H54 (cell line): Measurements from ENCODE around the gene GLYR1.

Source experiments
- DNase-seq: peaks from one replicate; pipeline ENCODE4 v3.0.0; 2011; ENCODE audit warnings: low spot score, mixed read lengths; ENCODE audit not compliant: insufficient read length
- FAIRE-seq: peaks from 3 replicates; lab custom pipeline; 2011; peaks lifted over from hg19 to GRCh38; lab: Jason Lieb, UNC
- POLR2A ChIP-seq: IDR thresholded peaks from 2 replicates; pipeline ENCODE4 v1.6.1; 2011; ENCODE audit warnings: low read depth, mild to moderate bottlenecking, low read length

Gene GLYR1

GRCh38 chr16:4847774-4848587 is 893 bp upstream of the GLYR1 start:
- FAIRE-seq = peak; percentile 71
- DNase-seq = peak; percentile 28
- no peak for TF ChIP-seq POLR2A

- FAIRE-seq = no peak
- peak; percentile 76 for TF ChIP-seq POLR2A
- peak; percentile 34 for DNase-seq
Measured at GRCh38 chr16:4846503-4846900, 586 bp downstream of the GLYR1 start.

GRCh38 chr16:4840984-4841383 is 6.1 kb downstream of the GLYR1 start:
- FAIRE-seq (no peak), DNase-seq (no peak)
- no peak for TF ChIP-seq POLR2A

GRCh38 chr16:4839942-4840341 is 7.1 kb downstream of the GLYR1 start:
- DNase-seq = no peak
- TF ChIP-seq POLR2A = no peak
- no peak for FAIRE-seq

GRCh38 chr16:4837733-4838501 is 9.2 kb downstream of the GLYR1 start:
- DNase-seq = no peak

GRCh38 chr16:4836727-4837126 is 10.4 kb downstream of the GLYR1 start:
- no peak for TF ChIP-seq POLR2A
- FAIRE-seq (no peak), DNase-seq (no peak)

More at GRCh38 chr16:4837733-4838501, 9.2 kb downstream of the GLYR1 start:
- FAIRE-seq = no peak
- TF ChIP-seq POLR2A = no peak

GRCh38 chr16:4833584-4833983 is 13.5 kb downstream of the GLYR1 start:
- no peak for DNase-seq
- FAIRE-seq = no peak
- TF ChIP-seq POLR2A = no peak

GRCh38 chr16:4832698-4833343 is 14.3 kb downstream of the GLYR1 start:
- DNase-seq = no peak
- TF ChIP-seq POLR2A = no peak

GRCh38 chr16:4831616-4832015 is 15.5 kb downstream of the GLYR1 start:
- TF ChIP-seq POLR2A = no peak
- FAIRE-seq (no peak), DNase-seq (no peak)

More at GRCh38 chr16:4832698-4833343, 14.3 kb downstream of the GLYR1 start:
- FAIRE-seq = no peak

GRCh38 chr16:4830408-4830807 is 16.7 kb downstream of the GLYR1 start:
- no peak for FAIRE-seq
- no peak for DNase-seq
- TF ChIP-seq POLR2A = no peak

- no peak for TF ChIP-seq POLR2A
- FAIRE-seq = no peak
- DNase-seq = no peak
Measured at GRCh38 chr16:4828567-4829321, 18.3 kb downstream of the GLYR1 start.

GRCh38 chr16:4826980-4827379 is 20.1 kb downstream of the GLYR1 start:
- DNase-seq (no peak), FAIRE-seq (no peak)
- no peak for TF ChIP-seq POLR2A

- TF ChIP-seq POLR2A = no peak
- FAIRE-seq (no peak), DNase-seq (no peak)
Measured at GRCh38 chr16:4826526-4826925, 20.6 kb downstream of the GLYR1 start.
